GM12872 (cell line): Measurements from ENCODE around the gene C18orf63.

Experiments
- CTCF ChIP-seq: IDR thresholded peaks from 3 replicates; pipeline ENCODE4 v1.5.1; 2011; ENCODE audit warnings: low read depth, mild to moderate bottlenecking, low read length, moderate library complexity; ENCODE audit not compliant: insufficient read depth

Gene C18orf63

GRCh38 chr18:74275736-74276135, 39.9 kb upstream of the C18orf63 start:
- no peak for TF ChIP-seq CTCF

GRCh38 chr18:74276609-74277008, 39.0 kb upstream of the C18orf63 start:
- no peak for TF ChIP-seq CTCF

- no peak for TF ChIP-seq CTCF
Measured at GRCh38 chr18:74277296-74277695, 38.3 kb upstream of the C18orf63 start.

GRCh38 chr18:74278058-74278457, 37.6 kb upstream of the C18orf63 start:
- TF ChIP-seq CTCF = no peak

- TF ChIP-seq CTCF = no peak
Measured at GRCh38 chr18:74278983-74279382, 36.7 kb upstream of the C18orf63 start.

GRCh38 chr18:74281011-74281979, 34.3 kb upstream of the C18orf63 start:
- no peak for TF ChIP-seq CTCF

GRCh38 chr18:74281980-74282754, 33.5 kb upstream of the C18orf63 start:
- no peak for TF ChIP-seq CTCF
